B cell (primary cell): ENCODE results near the gene RPAP3.

Experiments used
- CTCF ChIP-seq: fragments of 200-600 bp; IDR thresholded peaks from one replicate; pipeline ENCODE4 v1.8.0; 2022; ENCODE audit warnings: antibody characterized with exemption, mild to moderate bottlenecking
- EZH2 ChIP-seq: IDR thresholded peaks from 2 replicates; pipeline ENCODE4 v1.6.1; 2012; ENCODE audit warnings: borderline replicate concordance, low read depth, mild to moderate bottlenecking, moderate library complexity, low read length; ENCODE audit not compliant: insufficient read depth, poor library complexity, severe bottlenecking

- TF ChIP-seq CTCF = no peak
- TF ChIP-seq EZH2 = no peak
These were observed 33.8 kb downstream of the RPAP3 start for GRCh38 chr12:47672068-47672467.
